GM15510 (cell line): ENCODE results near the gene NRXN3.

ENCODE experiments used
- POLR2A ChIP-seq: IDR thresholded peaks from 3 replicates; pipeline ENCODE4 v1.6.1; 2011; ENCODE audit warnings: borderline replicate concordance; ENCODE audit not compliant: insufficient read length; ENCODE audit errors: extremely low read depth

The NRXN3 gene

DNA sequence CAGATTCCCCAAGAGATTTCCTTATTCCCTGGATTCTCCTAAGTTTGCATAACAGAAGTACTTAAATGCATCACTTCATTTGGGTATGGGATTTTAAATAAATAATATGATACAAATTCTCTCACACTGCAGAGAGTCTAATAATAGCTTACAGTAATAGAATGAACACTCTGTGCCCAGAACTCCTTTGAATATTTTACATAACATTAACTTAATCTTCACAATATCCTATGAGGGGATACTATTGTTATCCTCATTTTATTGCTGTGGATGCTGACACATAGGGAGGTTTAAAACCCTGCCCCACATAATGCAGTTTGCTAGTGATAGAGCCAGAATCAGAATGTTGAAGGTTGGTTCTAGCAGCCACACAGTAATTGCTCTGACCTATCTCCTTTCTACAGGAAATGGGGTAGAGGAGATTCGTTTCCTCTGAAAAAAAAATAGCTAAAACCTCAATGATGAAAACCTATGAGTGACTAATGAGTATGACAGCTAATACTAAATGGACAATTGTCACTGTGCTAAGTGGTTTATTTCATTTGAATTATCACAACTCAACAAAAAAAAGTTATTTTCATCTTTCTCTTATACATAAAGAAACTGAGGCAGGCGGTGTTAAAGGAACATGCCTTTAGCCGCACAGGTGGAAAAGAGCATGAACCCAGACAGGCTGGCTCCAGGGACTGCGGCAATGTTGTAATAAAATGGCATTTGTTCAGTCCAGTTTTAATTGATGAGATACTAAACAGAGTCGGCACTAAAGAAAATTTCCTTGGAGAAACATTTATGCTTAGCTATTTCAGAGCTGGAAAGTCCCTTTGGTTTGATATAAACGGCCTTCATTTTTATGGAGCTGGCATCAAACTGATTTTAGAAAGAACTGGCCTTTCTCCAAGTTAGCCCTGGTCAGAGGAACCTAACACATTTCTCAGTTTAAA is 880.9 kb downstream of the NRXN3 start:
- TF ChIP-seq POLR2A, result no peak

DNA sequence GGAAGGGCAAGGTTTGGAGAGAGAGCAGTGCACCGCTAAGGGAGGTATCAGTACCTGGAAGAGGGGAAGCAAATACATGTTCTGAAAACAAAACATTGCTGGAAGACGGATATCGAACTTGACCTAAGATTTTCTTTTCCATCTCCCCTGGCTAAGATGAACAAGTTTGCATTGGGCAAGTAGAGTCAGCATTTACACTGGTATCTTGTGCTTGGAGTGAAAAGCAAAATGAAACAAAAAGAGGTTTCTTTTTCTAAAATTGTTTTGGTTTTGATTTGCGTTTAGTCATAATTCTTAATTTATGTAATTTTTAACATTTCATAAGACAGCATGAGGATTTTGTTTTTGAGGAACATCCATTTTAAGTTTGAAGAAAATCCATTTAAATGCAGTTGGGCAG is 881.6 kb downstream of the NRXN3 start:
- no peak for TF ChIP-seq POLR2A

DNA sequence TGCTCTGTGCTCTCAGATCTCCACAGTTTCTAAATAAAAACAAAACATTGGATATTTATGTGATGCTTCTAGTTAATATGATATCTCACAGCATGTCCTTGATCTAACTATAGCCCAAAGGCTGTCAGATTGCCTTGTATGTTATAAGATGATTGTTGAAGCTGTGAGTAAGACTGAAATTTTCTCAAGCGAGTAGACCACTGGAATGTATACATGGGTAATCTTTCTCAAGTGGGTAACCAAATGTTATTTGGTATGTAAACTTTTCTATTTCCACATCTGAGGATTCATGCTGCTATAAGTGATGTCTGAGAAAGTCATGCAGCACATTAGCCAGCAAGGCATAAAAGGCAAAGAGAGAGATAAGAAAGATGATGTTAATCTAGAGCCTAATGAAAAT is 886.7 kb downstream of the NRXN3 start:
- TF ChIP-seq POLR2A, result no peak

- TF ChIP-seq POLR2A, result no peak
Observed at GRCh38 chr14:79057333-79057732, 887.2 kb downstream of the NRXN3 start.

- TF ChIP-seq POLR2A, result no peak
Observed at GRCh38 chr14:79062226-79062625, 892.1 kb downstream of the NRXN3 start.

DNA sequence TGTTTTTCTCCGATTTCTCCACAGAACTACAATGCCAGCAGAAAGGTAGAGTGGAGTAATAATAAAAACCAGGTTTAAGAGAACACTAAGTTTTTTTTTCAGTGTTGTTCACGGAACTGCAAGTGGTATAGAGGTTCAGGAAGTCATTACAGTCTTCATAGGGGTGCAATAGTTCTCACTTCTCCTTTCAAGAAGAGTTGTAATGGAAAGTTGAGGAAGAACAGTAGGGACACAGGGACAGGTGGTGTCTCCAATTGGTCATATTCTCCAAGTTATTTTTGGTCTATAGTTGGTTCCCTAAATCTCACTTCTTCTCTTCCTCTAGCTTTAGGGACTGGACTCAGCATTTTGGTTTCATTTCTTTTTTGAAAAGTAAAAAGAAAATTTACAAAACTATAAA is 894.0 kb downstream of the NRXN3 start:
- TF ChIP-seq POLR2A, result no peak

DNA sequence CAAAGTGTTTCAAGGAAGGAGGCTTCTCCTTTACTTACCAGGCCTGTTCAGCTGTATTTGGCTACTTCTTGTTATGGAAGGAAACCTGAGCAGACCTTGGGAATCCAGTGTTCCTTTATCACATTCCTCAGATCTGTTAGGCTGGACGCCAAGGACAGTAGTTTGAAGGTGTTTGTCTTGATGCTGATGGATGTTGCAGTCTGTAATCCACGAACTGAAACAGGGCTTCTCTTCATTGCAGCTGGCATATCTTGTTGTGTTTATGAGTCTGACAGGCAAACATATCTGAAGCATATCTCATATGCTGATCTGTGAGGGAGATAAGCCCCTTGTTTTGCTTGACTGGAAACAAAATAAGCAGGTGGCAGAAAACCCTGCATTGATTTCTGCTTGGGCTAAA is 904.3 kb downstream of the NRXN3 start:
- no peak for TF ChIP-seq POLR2A

DNA sequence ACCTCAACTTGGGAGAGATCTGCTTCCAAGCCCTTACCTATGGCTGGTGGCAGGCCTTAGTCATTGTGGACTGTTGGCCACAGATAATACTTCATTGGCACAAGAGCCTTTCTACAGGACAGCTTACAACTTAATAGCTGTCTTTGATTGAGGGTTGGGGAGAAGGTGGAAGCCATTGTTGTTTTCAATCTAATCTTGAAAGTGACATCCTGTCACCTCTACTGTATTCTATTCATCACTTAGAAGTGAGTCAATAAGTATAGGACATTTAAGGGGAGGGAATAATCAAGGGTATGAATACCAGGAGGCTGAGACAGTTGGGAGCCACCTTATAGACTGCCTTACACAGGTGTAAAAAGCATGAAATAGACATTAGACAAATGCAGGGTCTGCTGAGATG is 906.3 kb downstream of the NRXN3 start:
- TF ChIP-seq POLR2A, result no peak

- no peak for TF ChIP-seq POLR2A
Observed at GRCh38 chr14:79077096-79077495, 906.9 kb downstream of the NRXN3 start.

GRCh38 chr14:79080040-79080439 is 909.9 kb downstream of the NRXN3 start:
- no peak for TF ChIP-seq POLR2A

GRCh38 chr14:79082883-79083282 is 912.7 kb downstream of the NRXN3 start:
- no peak for TF ChIP-seq POLR2A

DNA sequence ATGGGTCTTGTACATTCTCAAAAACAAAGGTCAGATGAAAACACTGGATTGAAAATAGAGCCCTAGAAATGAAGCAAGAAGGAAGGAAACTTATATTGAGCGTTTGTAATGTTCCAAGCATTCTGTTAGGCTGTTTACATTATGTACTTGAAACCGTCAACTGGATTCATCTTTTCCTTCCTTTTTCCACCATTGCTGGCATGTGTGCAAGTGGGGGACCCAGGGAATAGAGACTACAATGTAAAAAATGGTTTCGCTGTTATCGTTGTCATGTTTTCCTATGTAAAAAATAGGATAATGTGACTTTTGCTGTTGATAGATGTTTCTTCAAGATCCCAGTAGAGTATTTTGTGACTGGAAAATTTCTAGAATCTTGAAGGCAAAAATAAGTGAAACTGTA is 913.2 kb downstream of the NRXN3 start:
- TF ChIP-seq POLR2A, result no peak

DNA sequence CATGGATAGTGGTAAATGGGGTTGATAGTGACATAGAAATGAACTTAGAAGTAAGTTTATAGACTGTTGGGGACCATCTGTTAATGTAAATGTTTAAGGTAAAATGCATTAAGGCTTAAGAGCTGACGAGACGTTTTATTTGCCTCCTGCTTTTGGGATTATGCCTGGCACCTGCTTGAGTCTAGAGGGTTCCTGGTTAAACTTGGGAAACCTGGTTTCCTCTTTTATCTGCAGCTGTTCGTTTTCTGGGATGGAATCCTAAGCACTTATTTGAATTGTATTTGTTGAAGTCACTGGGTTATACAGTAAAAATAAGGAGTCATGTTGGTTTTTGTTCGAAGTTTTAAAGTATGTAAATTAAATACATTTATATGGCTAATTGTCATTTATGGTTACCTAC is 914.7 kb downstream of the NRXN3 start:
- no peak for TF ChIP-seq POLR2A

GRCh38 chr14:79089576-79089975 is 919.4 kb downstream of the NRXN3 start:
- no peak for TF ChIP-seq POLR2A

- no peak for TF ChIP-seq POLR2A
Observed at GRCh38 chr14:79090641-79091180, 920.5 kb downstream of the NRXN3 start.

DNA sequence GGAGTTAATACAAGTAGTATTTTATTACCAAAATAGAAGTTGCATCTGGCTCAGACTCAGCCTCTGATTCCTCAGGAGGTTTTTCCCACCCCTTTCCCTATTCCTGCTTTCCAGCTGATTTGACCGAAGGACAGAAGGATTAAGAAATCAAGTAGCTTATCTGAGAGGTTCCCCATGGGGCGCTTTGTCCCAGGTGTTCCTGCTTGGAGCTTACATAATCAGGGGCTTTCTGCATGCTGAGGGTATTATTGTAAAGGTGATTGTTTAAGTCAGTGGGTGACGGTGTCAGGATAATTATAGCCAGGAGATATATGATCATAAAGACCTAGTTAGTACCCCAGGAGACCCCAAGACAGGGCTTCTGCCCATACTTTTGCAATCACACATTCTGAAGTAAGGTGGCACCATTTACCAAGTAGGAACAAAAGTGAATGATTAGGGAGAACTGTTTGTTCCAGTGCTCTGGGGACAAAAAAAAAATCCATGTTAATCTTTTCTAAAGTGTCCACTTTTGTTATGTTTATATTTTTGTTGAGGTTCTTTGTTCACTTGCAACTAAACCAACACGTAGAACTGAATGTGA is 921.3 kb downstream of the NRXN3 start:
- no peak for TF ChIP-seq POLR2A
